ENCODE results near the gene RAD1.

Gene RAD1

GRCh38 chr5:34915139-34915855 is at the start of gene RAD1, which contains the start of gene BRIX1:
TSS of gene RAD1 (minus strand) at chr5:34915504. CDS start at chr5:34914892, 612 bp downstream.
TSS of gene BRIX1 (plus strand) at chr5:34915711. CDS start at chr5:34915739, 28 bp downstream.
- DNase-seq = peak; percentile 95
- H3K4me3 Mint-ChIP-seq = no peak within 1 kb of the TSS
- peak within 1 kb of the TSS; percentile 72 for H3K27ac Mint-ChIP-seq
- no peaks in the 10 kb centered on the region for H3K27me3 Mint-ChIP-seq
- peaks cover 56% of the 10 kb centered on the region for H3K36me3 Mint-ChIP-seq (ENCODE audit: low read depth)
- H3K4me1 Mint-ChIP-seq (ENCODE audit: low read depth) = peaks cover 29% of the 10 kb centered on the region
- H3K9me3 Mint-ChIP-seq = no peaks in the 10 kb centered on the region

GRCh38 chr5:34959323-34959722 is 44.0 kb upstream of the RAD1 start:
- Mint-ChIP-seq H3K9me3 (no peaks in the 10 kb centered on the region), H3K27me3 (no peaks in the 10 kb centered on the region), H3K4me3 (no peak overlapping the region), H3K36me3 (ENCODE audit: low read depth) (peaks cover 38% of the 10 kb centered on the region), H3K4me1 (ENCODE audit: low read depth) (peaks cover 20% of the 10 kb centered on the region), H3K27ac (peak overlapping the region; percentile 80)
- no peak for DNase-seq

GRCh38 chr5:34957857-34958690 is 42.8 kb upstream of the RAD1 start:
- peaks cover 51% of the 10 kb centered on the region for H3K36me3 Mint-ChIP-seq (ENCODE audit: low read depth)
- H3K27me3 Mint-ChIP-seq = no peaks in the 10 kb centered on the region
- no peaks in the 10 kb centered on the region for H3K9me3 Mint-ChIP-seq
- H3K4me1 Mint-ChIP-seq (ENCODE audit: low read depth) = peaks cover 18% of the 10 kb centered on the region
- no peak overlapping the region for H3K4me3 Mint-ChIP-seq
- no peak for DNase-seq
- no peak overlapping the region for H3K27ac Mint-ChIP-seq

GRCh38 chr5:34957321-34957720 is 42.0 kb upstream of the RAD1 start:
- no peak for DNase-seq
- no peak overlapping the region for H3K4me3 Mint-ChIP-seq
- H3K9me3 Mint-ChIP-seq = no peaks in the 10 kb centered on the region
- no peaks in the 10 kb centered on the region for H3K27me3 Mint-ChIP-seq
- H3K27ac Mint-ChIP-seq = no peak overlapping the region
- H3K4me1 Mint-ChIP-seq (ENCODE audit: low read depth) = peaks cover 18% of the 10 kb centered on the region
- peaks cover 58% of the 10 kb centered on the region for H3K36me3 Mint-ChIP-seq (ENCODE audit: low read depth)

GRCh38 chr5:34944460-34945047 is 29.2 kb upstream of the RAD1 start:
- Mint-ChIP-seq H3K27me3 (no peaks in the 10 kb centered on the region), H3K27ac (no peak overlapping the region), H3K9me3 (no peaks in the 10 kb centered on the region), H3K4me3 (no peak overlapping the region), H3K36me3 (ENCODE audit: low read depth) (peaks cover 87% of the 10 kb centered on the region), H3K4me1 (ENCODE audit: low read depth) (no peaks in the 10 kb centered on the region)
- DNase-seq = no peak

GRCh38 chr5:34944044-34944443 is 28.7 kb upstream of the RAD1 start:
- Mint-ChIP-seq H3K27ac (no peak overlapping the region), H3K27me3 (no peaks in the 10 kb centered on the region), H3K4me3 (no peak overlapping the region), H3K4me1 (ENCODE audit: low read depth) (no peaks in the 10 kb centered on the region), H3K36me3 (ENCODE audit: low read depth) (peaks cover 86% of the 10 kb centered on the region), H3K9me3 (no peaks in the 10 kb centered on the region)
- DNase-seq = no peak

- H3K27ac Mint-ChIP-seq = no peak overlapping the region
- H3K36me3 Mint-ChIP-seq (ENCODE audit: low read depth) = peaks cover 87% of the 10 kb centered on the region
- DNase-seq = no peak
- no peaks in the 10 kb centered on the region for H3K9me3 Mint-ChIP-seq
- no peaks in the 10 kb centered on the region for H3K27me3 Mint-ChIP-seq
- no peak overlapping the region for H3K4me3 Mint-ChIP-seq
- no peaks in the 10 kb centered on the region for H3K4me1 Mint-ChIP-seq (ENCODE audit: low read depth)
Observed at GRCh38 chr5:34941936-34942335, 26.6 kb upstream of the RAD1 start.

GRCh38 chr5:34932947-34933346 is 17.6 kb upstream of the RAD1 start:
- no peak for DNase-seq
- Mint-ChIP-seq H3K27me3 (no peaks in the 10 kb centered on the region), H3K9me3 (no peaks in the 10 kb centered on the region), H3K27ac (no peak overlapping the region), H3K36me3 (ENCODE audit: low read depth) (peaks cover 74% of the 10 kb centered on the region), H3K4me3 (no peak overlapping the region), H3K4me1 (ENCODE audit: low read depth) (peaks cover 40% of the 10 kb centered on the region)

- peaks cover 48% of the 10 kb centered on the region for H3K4me1 Mint-ChIP-seq (ENCODE audit: low read depth)
- H3K27me3 Mint-ChIP-seq = no peaks in the 10 kb centered on the region
- peak overlapping the region; percentile 96 for H3K27ac Mint-ChIP-seq
- H3K9me3 Mint-ChIP-seq = no peaks in the 10 kb centered on the region
- no peak for DNase-seq
- peak overlapping the region; percentile 97 for H3K4me3 Mint-ChIP-seq
- H3K36me3 Mint-ChIP-seq (ENCODE audit: low read depth) = peaks cover 74% of the 10 kb centered on the region
Observed at GRCh38 chr5:34930870-34931269, 15.6 kb upstream of the RAD1 start.

- peak overlapping the region; percentile 97 for H3K4me3 Mint-ChIP-seq
- H3K9me3 Mint-ChIP-seq = no peaks in the 10 kb centered on the region
- no peaks in the 10 kb centered on the region for H3K27me3 Mint-ChIP-seq
- no peak for DNase-seq
- H3K36me3 Mint-ChIP-seq (ENCODE audit: low read depth) = peaks cover 74% of the 10 kb centered on the region
- peaks cover 51% of the 10 kb centered on the region for H3K4me1 Mint-ChIP-seq (ENCODE audit: low read depth)
- H3K27ac Mint-ChIP-seq = peak overlapping the region; percentile 96
Observed at GRCh38 chr5:34930462-34930844, 15.1 kb upstream of the RAD1 start.

- Mint-ChIP-seq H3K4me3 (peak overlapping the region; percentile 97), H3K27ac (peak overlapping the region; percentile 96), H3K27me3 (no peaks in the 10 kb centered on the region), H3K36me3 (ENCODE audit: low read depth) (peaks cover 74% of the 10 kb centered on the region), H3K9me3 (no peaks in the 10 kb centered on the region), H3K4me1 (ENCODE audit: low read depth) (peaks cover 52% of the 10 kb centered on the region)
- peak; percentile 87 for DNase-seq
Observed at GRCh38 chr5:34929720-34930461, 14.6 kb upstream of the RAD1 start.

- peak; percentile 99 for DNase-seq
- H3K27me3 Mint-ChIP-seq = no peaks in the 10 kb centered on the region
- H3K27ac Mint-ChIP-seq = peak within 1 kb of the TSS; percentile 96
- peaks cover 74% of the 10 kb centered on the region for H3K36me3 Mint-ChIP-seq (ENCODE audit: low read depth)
- H3K9me3 Mint-ChIP-seq = no peaks in the 10 kb centered on the region
- peaks cover 54% of the 10 kb centered on the region for H3K4me1 Mint-ChIP-seq (ENCODE audit: low read depth)
- H3K4me3 Mint-ChIP-seq = peak within 1 kb of the TSS; percentile 97
Observed at GRCh38 chr5:34929134-34929719, 13.9 kb upstream of the RAD1 start, which contains the start of gene DNAJC21. TSS of gene DNAJC21 (plus strand) at chr5:34929559. CDS start at chr5:34929820, 261 bp downstream.

- Mint-ChIP-seq H3K4me3 (peak overlapping the region; percentile 79), H3K27ac (no peak overlapping the region), H3K4me1 (ENCODE audit: low read depth) (peaks cover 57% of the 10 kb centered on the region), H3K9me3 (no peaks in the 10 kb centered on the region), H3K36me3 (ENCODE audit: low read depth) (peaks cover 75% of the 10 kb centered on the region), H3K27me3 (no peaks in the 10 kb centered on the region)
- no peak for DNase-seq
Observed at GRCh38 chr5:34928267-34928666, 13.0 kb upstream of the RAD1 start.

GRCh38 chr5:34927785-34928184 is 12.5 kb upstream of the RAD1 start:
- Mint-ChIP-seq H3K36me3 (ENCODE audit: low read depth) (peaks cover 79% of the 10 kb centered on the region), H3K4me1 (ENCODE audit: low read depth) (peaks cover 60% of the 10 kb centered on the region), H3K27me3 (no peaks in the 10 kb centered on the region), H3K27ac (no peak overlapping the region), H3K4me3 (no peak overlapping the region), H3K9me3 (no peaks in the 10 kb centered on the region)
- DNase-seq = no peak

All from activated T-cell treated with anti-CD3 and anti-CD28 coated beads, Interleukin-2, amount 50 U/mL, for 24 hours (primary cell).